ENCODE measurements around the gene CCDC40. TPM values are rescaled to one million over a fixed set of nuclear protein-coding genes. Genes with fewer than 3 reads are reported as not detected.

Gene CCDC40
- total and polyA plus RNA-seq, 2 of the 13 experiments (the other 11 are each of a cell fraction or from before 2014, with no cell fraction given): 4.1 to 5.5 TPM

GRCh38 chr17:80008383-80008840 is 28.0 kb upstream of the CCDC40 start (continued):
- TF ChIP-seq YEATS4 (CRISPR knock-in tag; IDR thresholded peaks at IDR 0.05; ENCODE audit: borderline replicate concordance): no peak; the same call in 1 of the 2 replicates
- peak; percentile 47 for TF ChIP-seq AGO1 (IDR thresholded peaks at IDR 0.05; ENCODE audit: low read depth, low read length, poor library complexity, severe bottlenecking)
- no peak for TF ChIP-seq ZNF275 (CRISPR knock-in tag; IDR thresholded peaks at IDR 0.05; ENCODE audit: borderline replicate concordance)
- TF ChIP-seq KMT2B (CRISPR knock-in tag; IDR thresholded peaks at IDR 0.05): peak; percentile 45; the same call in 1 of the 2 replicates
- TF ChIP-seq, protein P1, sequence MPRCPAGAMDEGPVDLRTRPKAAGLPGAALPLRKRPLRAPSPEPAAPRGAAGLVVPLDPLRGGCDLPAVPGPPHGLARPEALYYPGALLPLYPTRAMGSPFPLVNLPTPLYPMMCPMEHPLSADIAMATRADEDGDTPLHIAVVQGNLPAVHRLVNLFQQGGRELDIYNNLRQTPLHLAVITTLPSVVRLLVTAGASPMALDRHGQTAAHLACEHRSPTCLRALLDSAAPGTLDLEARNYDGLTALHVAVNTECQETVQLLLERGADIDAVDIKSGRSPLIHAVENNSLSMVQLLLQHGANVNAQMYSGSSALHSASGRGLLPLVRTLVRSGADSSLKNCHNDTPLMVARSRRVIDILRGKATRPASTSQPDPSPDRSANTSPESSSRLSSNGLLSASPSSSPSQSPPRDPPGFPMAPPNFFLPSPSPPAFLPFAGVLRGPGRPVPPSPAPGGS (CRISPR knock-in tag; IDR thresholded peaks at IDR 0.05): no peak; the same call in 1 of the 2 replicates
- no peak for TF ChIP-seq SNAPC4 (CRISPR knock-in tag; IDR thresholded peaks at IDR 0.05)
- TF ChIP-seq ZNF20 (CRISPR knock-in tag; IDR thresholded peaks at IDR 0.05): no peak
- no peak for TF ChIP-seq FOXK2 (IDR thresholded peaks at IDR 0.05)
- no peak for TF ChIP-seq ZFP37 (CRISPR knock-in tag; IDR thresholded peaks at IDR 0.05; ENCODE audit: borderline replicate concordance)
- TF ChIP-seq TRIM22 (IDR thresholded peaks at IDR 0.05): no peak
- no peak for TF ChIP-seq ZNF737 (CRISPR knock-in tag; IDR thresholded peaks at IDR 0.05; ENCODE audit: borderline replicate concordance)
- TF ChIP-seq, protein P2, sequence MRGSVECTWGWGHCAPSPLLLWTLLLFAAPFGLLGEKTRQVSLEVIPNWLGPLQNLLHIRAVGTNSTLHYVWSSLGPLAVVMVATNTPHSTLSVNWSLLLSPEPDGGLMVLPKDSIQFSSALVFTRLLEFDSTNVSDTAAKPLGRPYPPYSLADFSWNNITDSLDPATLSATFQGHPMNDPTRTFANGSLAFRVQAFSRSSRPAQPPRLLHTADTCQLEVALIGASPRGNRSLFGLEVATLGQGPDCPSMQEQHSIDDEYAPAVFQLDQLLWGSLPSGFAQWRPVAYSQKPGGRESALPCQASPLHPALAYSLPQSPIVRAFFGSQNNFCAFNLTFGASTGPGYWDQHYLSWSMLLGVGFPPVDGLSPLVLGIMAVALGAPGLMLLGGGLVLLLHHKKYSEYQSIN (CRISPR knock-in tag; IDR thresholded peaks at IDR 0.05; ENCODE audit: borderline replicate concordance): no peak
- no peak for TF ChIP-seq ATRX (CRISPR knock-in tag; IDR thresholded peaks at IDR 0.05; ENCODE audit: borderline replicate concordance)
- no peak for TF ChIP-seq ZBTB21 (CRISPR knock-in tag; IDR thresholded peaks at IDR 0.05)
- TF ChIP-seq ZNF770 (CRISPR knock-in tag; IDR thresholded peaks at IDR 0.05): no peak
